IPS-18c (cell line): Measurements from ENCODE around the gene KANSL1.
"Not testable (repeated sequence)": the region's sequence is repeated elsewhere in the genome, so short reads cannot be mapped to it uniquely, and the experiment has no call there.

Source experiments
- H3K4me3 ChIP-seq: 2 replicates; pipeline ENCODE4 v1.7.0; 2013; ENCODE audit warnings: low read depth, mild to moderate bottlenecking, low read length, moderate library complexity; ENCODE audit not compliant: insufficient read depth
- H3K9me3 ChIP-seq: one replicate; pipeline ENCODE4 v1.6.1; 2013; ENCODE audit warnings: mild to moderate bottlenecking, low read length, moderate library complexity; ENCODE audit not compliant: control insufficient read depth, insufficient read depth

Gene KANSL1

DNA sequence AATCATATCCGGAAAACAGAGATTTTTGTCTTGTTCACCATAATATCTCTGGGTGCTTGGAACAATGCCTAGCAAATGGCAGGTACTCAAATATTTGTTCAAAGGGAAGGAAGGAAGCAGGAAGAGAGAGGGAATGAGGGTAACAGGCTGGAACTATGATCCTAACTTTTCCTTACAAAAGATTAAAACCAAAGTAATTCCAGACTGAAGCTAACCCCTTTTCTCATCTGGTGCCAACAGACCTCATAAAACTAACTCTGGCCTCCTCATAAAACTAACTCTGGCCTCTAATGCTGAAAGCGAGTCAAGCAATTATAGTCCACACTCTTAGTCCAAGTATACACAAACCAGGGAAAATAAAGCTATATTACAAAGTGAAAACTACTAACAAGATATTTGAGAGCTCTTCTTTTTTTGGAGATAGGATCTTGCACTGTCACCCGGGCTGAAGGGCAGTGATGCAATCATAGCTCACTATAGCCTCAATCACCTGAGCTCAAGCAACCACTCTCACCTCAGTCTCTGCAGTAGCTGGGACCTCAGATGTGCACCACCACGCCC, 84.6 kb downstream of the KANSL1 start:
- Histone ChIP-seq H3K4me3 (no peak overlapping the region), H3K9me3 (no peaks in the 10 kb centered on the region)

DNA sequence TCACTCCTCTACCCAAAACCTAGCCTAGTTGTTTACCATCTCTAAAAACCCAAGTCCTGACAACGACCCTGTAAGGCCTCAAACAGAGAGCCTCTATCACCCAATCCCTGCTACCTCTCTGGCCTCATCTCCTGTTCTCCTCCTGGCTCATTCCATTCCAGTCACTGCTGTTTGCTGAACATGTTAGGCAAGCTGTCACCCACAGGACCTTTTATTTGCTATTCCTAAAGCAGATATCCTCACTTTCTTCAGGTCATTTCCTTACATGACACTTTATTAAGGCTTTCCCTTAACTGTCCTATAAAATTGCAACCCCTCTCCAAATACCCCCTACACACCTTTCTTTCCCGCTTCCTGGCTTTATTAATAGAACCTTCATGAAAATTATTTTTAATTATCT, 85.1 kb downstream of the KANSL1 start:
- Histone ChIP-seq H3K4me3 (no peak overlapping the region), H3K9me3 (no peaks in the 10 kb centered on the region)

- no peaks in the 10 kb centered on the region for H3K9me3 ChIP-seq
- H3K4me3 ChIP-seq = no peak overlapping the region
Measured at GRCh38 chr17:46106966-46107644, 86.1 kb downstream of the KANSL1 start.

DNA sequence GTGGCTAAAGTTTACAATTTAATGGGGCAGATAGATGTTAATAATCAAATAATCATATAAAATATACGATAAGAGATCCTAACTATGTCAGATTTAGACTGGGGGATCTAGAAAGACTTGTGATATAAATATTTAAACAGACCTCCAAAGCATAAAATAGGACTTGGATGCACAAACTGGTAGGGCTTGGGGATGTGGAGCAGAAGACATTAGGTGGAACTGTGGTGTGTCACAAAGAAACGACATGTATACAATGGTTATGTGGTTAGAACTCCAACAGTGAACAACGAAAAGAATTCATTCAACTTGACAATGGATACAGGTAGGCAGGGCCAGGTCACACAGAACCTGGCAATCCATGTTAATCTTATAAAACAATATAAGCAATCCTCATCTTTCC, 90.4 kb downstream of the KANSL1 start:
- not testable (repeated sequence) for H3K9me3 ChIP-seq, H3K4me3 ChIP-seq

GRCh38 chr17:46101785-46102617, 91.2 kb downstream of the KANSL1 start:
- not testable (repeated sequence) for H3K4me3 ChIP-seq, H3K9me3 ChIP-seq

DNA sequence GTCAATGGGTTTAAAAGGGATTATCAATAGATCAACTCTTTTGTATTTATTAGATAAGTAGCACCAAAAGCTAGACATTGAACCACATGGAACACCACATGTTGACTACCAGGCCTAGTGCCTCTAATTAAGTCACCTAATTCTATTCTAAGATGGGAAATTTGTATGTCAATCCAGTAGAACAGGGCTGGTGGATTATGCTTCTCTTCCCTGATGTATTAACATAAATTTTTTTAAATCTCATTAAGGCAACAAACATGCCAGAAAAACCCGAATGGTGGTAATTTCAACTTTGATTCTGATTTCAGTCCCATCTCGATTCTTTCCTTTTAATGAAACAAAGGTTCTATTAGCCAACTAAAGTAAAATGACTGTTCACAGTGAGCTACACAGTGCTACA, 92.6 kb downstream of the KANSL1 start:
- H3K4me3 ChIP-seq = no peak overlapping the region
- H3K9me3 ChIP-seq = no peaks in the 10 kb centered on the region

DNA sequence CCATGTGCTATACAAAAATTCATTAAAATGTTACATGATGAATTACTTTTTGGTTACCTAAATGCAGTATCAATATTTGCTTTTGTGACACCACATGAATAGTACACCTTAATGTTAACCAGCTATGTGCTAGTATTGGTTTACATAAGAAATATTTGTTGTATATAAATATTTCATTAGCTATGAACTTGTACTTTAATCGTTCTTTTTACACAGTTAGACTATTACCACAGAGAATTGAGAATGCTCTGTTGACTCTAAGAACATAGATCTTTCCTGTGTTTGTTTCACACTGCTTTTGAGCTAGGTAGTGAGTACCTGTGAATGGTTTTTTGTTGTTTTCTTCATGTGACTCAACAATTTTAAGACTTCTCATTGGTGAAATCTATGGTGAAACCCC, 93.4 kb downstream of the KANSL1 start:
- Histone ChIP-seq H3K9me3 (no peaks in the 10 kb centered on the region), H3K4me3 (no peak overlapping the region)

- Histone ChIP-seq H3K4me3 (no peak overlapping the region), H3K9me3 (no peaks in the 10 kb centered on the region)
Measured at GRCh38 chr17:46097497-46097896, 95.7 kb downstream of the KANSL1 start.

DNA sequence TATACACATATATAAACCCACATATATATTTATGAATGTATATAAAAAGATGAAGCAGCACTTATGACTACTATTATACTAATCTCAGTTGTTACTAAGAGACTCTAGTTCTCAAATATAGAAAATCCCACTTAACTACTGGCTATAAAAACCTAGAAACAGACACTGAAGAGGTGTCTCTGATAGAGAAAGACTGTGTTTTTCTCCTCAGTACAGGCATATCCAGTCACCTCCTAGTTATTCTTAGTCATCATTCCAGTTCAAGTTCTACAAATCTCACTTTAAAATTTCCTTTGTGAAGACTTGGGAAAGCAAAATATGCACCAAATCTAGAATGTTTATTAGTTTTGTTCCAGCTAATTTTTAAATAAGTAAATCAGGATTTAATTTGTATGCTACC, 100.2 kb downstream of the KANSL1 start:
- no peaks in the 10 kb centered on the region for H3K9me3 ChIP-seq
- no peak overlapping the region for H3K4me3 ChIP-seq

DNA sequence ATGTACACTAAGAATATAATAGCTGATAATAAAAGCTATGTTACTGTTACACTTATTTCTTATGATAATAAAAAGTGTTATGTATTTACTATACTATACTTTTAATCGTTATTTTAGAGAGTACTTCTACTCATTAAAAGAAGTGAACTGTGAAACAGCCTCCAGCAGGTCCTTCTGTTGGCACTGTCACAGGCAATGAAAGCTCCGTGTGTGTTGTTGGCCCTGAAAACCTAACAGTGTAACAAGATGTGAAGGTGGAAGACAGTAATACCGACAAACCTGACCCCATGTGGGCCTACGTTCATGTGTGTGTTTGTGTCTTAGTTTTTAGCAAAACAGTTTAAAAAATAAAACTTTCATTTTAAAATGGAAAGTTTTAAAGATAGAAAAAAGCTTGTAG, 102.4 kb downstream of the KANSL1 start:
- no peaks in the 10 kb centered on the region for H3K9me3 ChIP-seq
- no peak overlapping the region for H3K4me3 ChIP-seq

- Histone ChIP-seq H3K4me3 (no peak overlapping the region), H3K9me3 (no peaks in the 10 kb centered on the region)
Measured at GRCh38 chr17:46089389-46089965, 103.8 kb downstream of the KANSL1 start.

- H3K4me3 ChIP-seq = no peak overlapping the region
Measured at GRCh38 chr17:46088595-46088994, 104.6 kb downstream of the KANSL1 start.

GRCh38 chr17:46087871-46088270, 105.4 kb downstream of the KANSL1 start:
- H3K9me3 ChIP-seq = not testable (repeated sequence)

More at GRCh38 chr17:46088595-46088994, 104.6 kb downstream of the KANSL1 start:
- H3K9me3 ChIP-seq = no peaks in the 10 kb centered on the region

GRCh38 chr17:46086821-46087220, 106.4 kb downstream of the KANSL1 start:
- Histone ChIP-seq H3K4me3 (no peak overlapping the region), H3K9me3 (no peaks in the 10 kb centered on the region)

More at GRCh38 chr17:46087871-46088270, 105.4 kb downstream of the KANSL1 start:
- H3K4me3 ChIP-seq = not testable (repeated sequence)

- H3K4me3 ChIP-seq = no peak overlapping the region
Measured at GRCh38 chr17:46085522-46085921, 107.7 kb downstream of the KANSL1 start.

GRCh38 chr17:46082257-46082656, 111.0 kb downstream of the KANSL1 start:
- no peaks in the 10 kb centered on the region for H3K9me3 ChIP-seq

More at GRCh38 chr17:46085522-46085921, 107.7 kb downstream of the KANSL1 start:
- no peaks in the 10 kb centered on the region for H3K9me3 ChIP-seq

GRCh38 chr17:46081018-46081320, 112.3 kb downstream of the KANSL1 start:
- Histone ChIP-seq H3K4me3 (no peak overlapping the region), H3K9me3 (no peaks in the 10 kb centered on the region)

More at GRCh38 chr17:46082257-46082656, 111.0 kb downstream of the KANSL1 start:
- no peak overlapping the region for H3K4me3 ChIP-seq
